K562 (cell line): ENCODE data around the gene TRAF3. TPM values are rescaled to one million over a fixed set of nuclear protein-coding genes. Genes with fewer than 3 reads are reported as not detected.

Experiments used
- ATAC-seq: fragments of 200-7000 bp; cut with Tn5 transposase; 3 replicates; pipeline ENCODE4 v1.9.1; 2020; ENCODE audit warnings: moderate library complexity
- BruUV-seq: library from RNA; stranded (reverse); fragments of 400-500 nt; replicated peaks from 2 replicates; lab custom pipeline; 2021; lab: Mats Ljungman, UMichigan
- CTCF ChIA-PET: fragments of 300-600 bp; formaldehyde crosslinking; extraction: SDS; loops from one replicate; lab custom pipeline; 2021; ENCODE audit warnings: low intra/inter-chr PET ratio; lab: Yijun Ruan, JAX
- POLR2A ChIA-PET: fragments of 300-600, 350-650 bp; sonication (Branson Sonifier 250); formaldehyde crosslinking; extraction: SDS; loops from one replicate; lab custom pipeline; 2021; ENCODE audit warnings: antibody characterized with exemption, inconsistent platforms; lab: Yijun Ruan, JAX
- DNase-seq, 4 experiments: peaks; one replicate each; pipeline versions ENCODE4 v3.0.0 to v3.0.0-alpha.2; 2011 to 2018; ENCODE audit warnings: low spot score in 3 of 4, mixed read lengths in 3 of 4; ENCODE audit errors: extremely low read depth in 1 of 4
- FAIRE-seq: peaks from 2 replicates; lab custom pipeline; 2011; peaks lifted over from hg19 to GRCh38; lab: Jason Lieb, UNC
- H2AFZ ChIP-seq: 2 replicates; pipeline ENCODE4 v1.6.0; 2011; ENCODE audit warnings: low read depth, low read length, control low read depth, inconsistent platforms
- H3K27ac ChIP-seq: fragments of 200-600 bp; 3 replicates; pipeline ENCODE4 v1.8.0; 2011; ENCODE audit warnings: low read depth, mild to moderate bottlenecking, control low read depth, inconsistent platforms, low read length, moderate library complexity, mixed read lengths; ENCODE audit errors: extremely low read depth
- H3K27me3 ChIP-seq, 2 experiments: fragments of 300-600 bp in 1 of 2; 2 replicates in 1 of 2; 3 replicates in 1 of 2; pipeline versions ENCODE4 v1.6.0 to v1.8.0; 2011; ENCODE audit warnings: inconsistent platforms in 2 of 2, low read length in 2 of 2, mild to moderate bottlenecking in 1 of 2, mixed read lengths in 1 of 2, moderate library complexity in 1 of 2; ENCODE audit not compliant: control insufficient read depth in 2 of 2, insufficient read depth in 2 of 2
- H3K36me3 ChIP-seq: fragments of 300-600 bp; 3 replicates; pipeline ENCODE4 v1.8.0; 2011; ENCODE audit warnings: mild to moderate bottlenecking, low read length, inconsistent platforms; ENCODE audit not compliant: control insufficient read depth, insufficient read depth
- H3K4me1 ChIP-seq, 2 experiments: fragments of 200-600 bp in 1 of 2; replicated peaks in 1 of 2; 2 replicates in 1 of 2; 3 replicates in 1 of 2; pipeline versions ENCODE4 v1.5.1 to v1.8.0; 2011; ENCODE audit warnings: inconsistent platforms in 2 of 2, low read length in 2 of 2, mild to moderate bottlenecking in 1 of 2, mixed read lengths in 1 of 2, moderate library complexity in 1 of 2; ENCODE audit not compliant: control insufficient read depth in 2 of 2, insufficient read depth in 2 of 2
- H3K4me2 ChIP-seq: 2 replicates; pipeline ENCODE4 v1.6.1; 2011; ENCODE audit warnings: low read length, control low read depth, inconsistent platforms, mixed read lengths; ENCODE audit not compliant: insufficient read depth
- H3K4me3 ChIP-seq: fragments of 200-600 bp; sonication (generic), shearing (Covaris generic); 2 replicates; pipeline ENCODE4 v1.5.1; 2016; ENCODE audit warnings: control low read depth, inconsistent platforms
- H3K79me2 ChIP-seq: fragments of 200-600 bp; 3 replicates; pipeline ENCODE4 v1.8.0; 2011; ENCODE audit warnings: low read length, inconsistent platforms; ENCODE audit not compliant: control insufficient read depth, insufficient read depth
- H3K9ac ChIP-seq, 2 experiments: 2 replicates each; pipeline versions ENCODE4 v1.6.0 to v1.6.1; 2011; ENCODE audit warnings: low read depth in 2 of 2, low read length in 2 of 2, control low read depth in 1 of 2, inconsistent platforms in 1 of 2, mild to moderate bottlenecking in 1 of 2, mixed read lengths in 1 of 2; ENCODE audit not compliant: insufficient read depth in 1 of 2
- H3K9me1 ChIP-seq: one replicate; pipeline ENCODE4 v1.6.0; 2011; ENCODE audit warnings: inconsistent platforms, mild to moderate bottlenecking, low read length, moderate library complexity; ENCODE audit not compliant: control insufficient read depth, insufficient read depth
- H3K9me3 ChIP-seq: replicated peaks from 2 replicates; pipeline ENCODE4 v1.5.1; 2011; ENCODE audit warnings: low read depth, low read length, inconsistent platforms; ENCODE audit not compliant: control insufficient read depth, insufficient read depth
- H4K20me1 ChIP-seq: replicated peaks from 2 replicates; pipeline ENCODE4 v1.6.1; 2011; ENCODE audit warnings: low read length, inconsistent platforms, mixed read lengths; ENCODE audit not compliant: control insufficient read depth, insufficient read depth
- CHD1 ChIP-seq: fragments of 200-600 bp; sonication (generic); IDR thresholded peaks from one replicate; pipeline ENCODE4 v1.6.1; 2012; ENCODE audit warnings: mild to moderate bottlenecking, moderate library complexity, low read length, inconsistent platforms
- NFIC ChIP-seq: fragments of 450-650 bp; IDR thresholded peaks from 2 replicates; pipeline ENCODE4 v1.6.1; 2017; ENCODE audit warnings: mild to moderate bottlenecking, inconsistent platforms
- POLR2H ChIP-seq: IDR thresholded peaks from 2 replicates; pipeline ENCODE4 v1.6.1; 2016; ENCODE audit warnings: missing genetic modification characterization, low read depth, mild to moderate bottlenecking, control low read depth, missing compliant biosample characterization, moderate library complexity
- TEAD2 ChIP-seq: fragments of 450-650 bp; IDR thresholded peaks from 2 replicates; pipeline ENCODE4 v1.6.1; 2016; ENCODE audit warnings: missing genetic modification characterization, control low read depth, missing compliant biosample characterization
- ZFP1 ChIP-seq: fragments of 450-650 bp; formaldehyde crosslinking; IDR thresholded peaks from 2 replicates; pipeline ENCODE4 v1.4.0; 2020; ENCODE audit warnings: mild to moderate bottlenecking, mixed read lengths
- WGBS: fragments of 100-300 bp; shearing (Covaris generic); methylation state at CpG from one replicate; pipeline ENCODE4 v1.1.6; 2016; ENCODE audit warnings: low coverage, mixed read lengths; ENCODE audit not compliant: insufficient coverage; ENCODE audit errors: missing lambda C conversion rate; 5-methylcytosine and 5-hydroxymethylcytosine counted together
- in situ Hi-C: fragments of 300-500 bp; cut with MboI; formaldehyde crosslinking; loops from 4 replicates; pipeline ENCODE4 v1.15.0; 2018; ENCODE audit warnings: inconsistent platforms, mixed read lengths
- intact Hi-C: fragments of 100-400 bp; cut with micrococcal nuclease; formaldehyde crosslinking; loops from 2 replicates; pipeline ENCODE4 v1.14.2; 2022
- polyA plus RNA-seq, 8 experiments: library from polyadenylated mRNA; depleted of rRNA in 4 of 8; stranded (reverse) in 5 of 8; unstranded in 3 of 8; fragments of >200 nt; fragmentation: Nextera tagmentation in 2 of 8; fragmentation: Illumina TruSeq in 1 of 8; extraction: Ambion mirVana in 2 of 8; extraction: Trizol in 1 of 8; gene quantifications; 2 replicates each; pipeline versions ENCODE4 v1.2.1 to v1.2.3, GENCODE V29; 2011 to 2014; ENCODE audit warnings: inconsistent platforms in 1 of 8, missing spikeins in 1 of 8
- total RNA-seq, 7 experiments: library from RNA; depleted of rRNA in 6 of 7; stranded (reverse); fragments of >200 nt in 6 of 7; fragmentation: Illumina TruSeq in 2 of 7; extraction: Trizol in 2 of 7; gene quantifications; 2 replicates each; pipeline versions ENCODE4 v1.2.1 to v1.2.3, GENCODE V29; 2011 to 2021; ENCODE audit warnings: low replicate concordance in 1 of 7
- TF ChIP-seq, protein P1 (sequence below): fragments of 250-450 bp; sonication (Bioruptor Pico); IDR thresholded peaks from 2 replicates; pipeline ENCODE4 v1.4.0; 2020; ENCODE audit warnings: mild to moderate bottlenecking, moderate library complexity, borderline replicate concordance
- TF ChIP-seq, protein P2 (sequence below): IDR thresholded peaks from 2 replicates; pipeline ENCODE4 v1.6.1; 2014; ENCODE audit warnings: antibody characterized with exemption

TRAF3 gene
- total and polyA plus RNA-seq, 9 of the 15 experiments (the other 6 are each of a cell fraction or from before 2014, with no cell fraction given) = 0.52 to 21.3 (median 9.9) TPM

GRCh38 chr14:102948698-102949061, 171.4 kb downstream of the TRAF3 start:
- BruUV-seq = no TSS peak
- no peak overlapping the region for H3K27ac ChIP-seq

DNA sequence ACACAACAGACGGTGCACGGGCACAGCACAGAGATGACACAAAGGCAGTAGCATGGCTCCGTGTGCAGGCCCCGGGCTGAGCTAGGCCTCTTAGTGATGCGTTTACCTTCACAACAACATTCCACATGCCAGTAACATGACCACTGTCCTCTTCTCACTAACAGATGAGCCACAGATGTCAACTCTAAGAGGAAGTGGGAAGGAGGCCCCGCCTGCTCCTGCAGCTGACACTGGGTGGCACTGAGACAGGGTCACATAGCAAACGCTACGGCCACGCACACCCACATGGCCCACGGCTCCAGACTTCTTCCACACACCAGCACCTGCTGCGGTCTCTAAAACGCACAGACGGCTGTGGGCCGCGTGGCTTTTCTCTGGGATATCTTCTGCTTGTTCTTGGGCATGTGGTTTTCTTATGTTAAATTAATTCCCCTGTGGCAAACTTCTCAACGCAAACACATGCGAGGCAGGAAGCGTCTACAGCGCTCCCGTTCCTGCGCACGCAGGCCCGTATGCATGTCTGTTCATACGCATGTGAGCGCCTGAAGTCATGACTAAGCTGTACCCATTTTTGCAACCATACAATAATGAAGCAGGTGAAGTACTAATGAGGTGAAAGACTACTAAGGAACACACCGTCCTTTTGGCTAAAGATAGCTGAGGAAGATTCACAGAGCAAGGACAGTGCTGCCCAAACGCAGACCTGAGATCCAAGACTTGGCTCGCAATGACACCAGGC, 172.0 kb downstream of the TRAF3 start:
- DNase-seq = no peak
- ChIA-PET POLR2A (no interaction called here), CTCF (no interaction called here)
- Histone ChIP-seq H3K9me3 (no peaks in the 10 kb centered on the region), H3K27me3 (no peaks in the 10 kb centered on the region), H3K9ac (no peak overlapping the region), H3K4me3 (no peak overlapping the region), H3K36me3 (peaks cover 36% of the 10 kb centered on the region; the same call in 1 of the 3 replicates), H3K79me2 (no peaks in the 10 kb centered on the region), H4K20me1 (no peaks in the 10 kb centered on the region), H3K4me2 (no peak overlapping the region), H3K9me1 (no peaks in the 10 kb centered on the region), H2AFZ (no peak overlapping the region), H3K27ac (no peak overlapping the region), H3K4me1 (peaks cover 0 to 4% of the 10 kb centered on the region in 2 experiments; a peak in 1 of 5 replicates)
- BruUV-seq = no TSS peak
- TF ChIP-seq, protein P1, sequence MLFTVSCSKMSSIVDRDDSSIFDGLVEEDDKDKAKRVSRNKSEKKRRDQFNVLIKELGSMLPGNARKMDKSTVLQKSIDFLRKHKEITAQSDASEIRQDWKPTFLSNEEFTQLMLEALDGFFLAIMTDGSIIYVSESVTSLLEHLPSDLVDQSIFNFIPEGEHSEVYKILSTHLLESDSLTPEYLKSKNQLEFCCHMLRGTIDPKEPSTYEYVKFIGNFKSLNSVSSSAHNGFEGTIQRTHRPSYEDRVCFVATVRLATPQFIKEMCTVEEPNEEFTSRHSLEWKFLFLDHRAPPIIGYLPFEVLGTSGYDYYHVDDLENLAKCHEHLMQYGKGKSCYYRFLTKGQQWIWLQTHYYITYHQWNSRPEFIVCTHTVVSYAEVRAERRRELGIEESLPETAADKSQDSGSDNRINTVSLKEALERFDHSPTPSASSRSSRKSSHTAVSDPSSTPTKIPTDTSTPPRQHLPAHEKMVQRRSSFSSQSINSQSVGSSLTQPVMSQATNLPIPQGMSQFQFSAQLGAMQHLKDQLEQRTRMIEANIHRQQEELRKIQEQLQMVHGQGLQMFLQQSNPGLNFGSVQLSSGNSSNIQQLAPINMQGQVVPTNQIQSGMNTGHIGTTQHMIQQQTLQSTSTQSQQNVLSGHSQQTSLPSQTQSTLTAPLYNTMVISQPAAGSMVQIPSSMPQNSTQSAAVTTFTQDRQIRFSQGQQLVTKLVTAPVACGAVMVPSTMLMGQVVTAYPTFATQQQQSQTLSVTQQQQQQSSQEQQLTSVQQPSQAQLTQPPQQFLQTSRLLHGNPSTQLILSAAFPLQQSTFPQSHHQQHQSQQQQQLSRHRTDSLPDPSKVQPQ (CRISPR knock-in tag) = no peak
- no peak for TF ChIP-seq TEAD2 (tag)
- TF ChIP-seq POLR2H = no peak
- TF ChIP-seq, protein P2, sequence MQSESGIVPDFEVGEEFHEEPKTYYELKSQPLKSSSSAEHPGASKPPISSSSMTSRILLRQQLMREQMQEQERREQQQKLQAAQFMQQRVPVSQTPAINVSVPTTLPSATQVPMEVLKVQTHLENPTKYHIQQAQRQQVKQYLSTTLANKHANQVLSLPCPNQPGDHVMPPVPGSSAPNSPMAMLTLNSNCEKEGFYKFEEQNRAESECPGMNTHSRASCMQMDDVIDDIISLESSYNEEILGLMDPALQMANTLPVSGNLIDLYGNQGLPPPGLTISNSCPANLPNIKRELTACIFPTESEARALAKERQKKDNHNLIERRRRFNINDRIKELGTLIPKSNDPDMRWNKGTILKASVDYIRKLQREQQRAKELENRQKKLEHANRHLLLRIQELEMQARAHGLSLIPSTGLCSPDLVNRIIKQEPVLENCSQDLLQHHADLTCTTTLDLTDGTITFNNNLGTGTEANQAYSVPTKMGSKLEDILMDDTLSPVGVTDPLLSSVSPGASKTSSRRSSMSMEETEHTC = no peak
- intact Hi-C loops = no loop called here
- ATAC-seq = no peak
- FAIRE-seq = no peak
- in situ Hi-C loops = no loop called here
- WGBS = 91% methylated on average over 17 of the region's 28 CpGs

More at GRCh38 chr14:102948698-102949061, 171.4 kb downstream of the TRAF3 start:
- Histone ChIP-seq H2AFZ (no peak overlapping the region), H3K9ac (no peak overlapping the region), H4K20me1 (no peaks in the 10 kb centered on the region), H3K9me1 (no peaks in the 10 kb centered on the region), H3K36me3 (peaks cover 31% of the 10 kb centered on the region; the same call in 1 of the 3 replicates), H3K9me3 (no peaks in the 10 kb centered on the region), H3K27me3 (no peaks in the 10 kb centered on the region), H3K4me3 (no peak overlapping the region), H3K4me2 (no peak overlapping the region), H3K79me2 (no peaks in the 10 kb centered on the region), H3K4me1 (peaks cover 0 to 3% of the 10 kb centered on the region in 2 experiments; a peak in 1 of 5 replicates)
- ChIA-PET POLR2A (no interaction called here), CTCF (no interaction called here)
- ATAC-seq (no peak), DNase-seq (no peak), FAIRE-seq (no peak)
- in situ Hi-C loops (no loop called here), intact Hi-C loops (no loop called here)
- peak; percentile 45 for TF ChIP-seq NFIC
- no peak for TF ChIP-seq ZFP1
- no peak for TF ChIP-seq CHD1
- WGBS = 100% methylated on average over 1 of the region's 9 CpGs
